LNCAP (cell line): ENCODE data around the gene TEKT1.

Experiments
- TF ChIP-seq, protein P1 (sequence below): fragments of 450-650 bp; IDR thresholded peaks from 2 replicates; pipeline ENCODE4 v1.5.1; 2017; ENCODE audit warnings: mild to moderate bottlenecking

The TEKT1 gene

DNA sequence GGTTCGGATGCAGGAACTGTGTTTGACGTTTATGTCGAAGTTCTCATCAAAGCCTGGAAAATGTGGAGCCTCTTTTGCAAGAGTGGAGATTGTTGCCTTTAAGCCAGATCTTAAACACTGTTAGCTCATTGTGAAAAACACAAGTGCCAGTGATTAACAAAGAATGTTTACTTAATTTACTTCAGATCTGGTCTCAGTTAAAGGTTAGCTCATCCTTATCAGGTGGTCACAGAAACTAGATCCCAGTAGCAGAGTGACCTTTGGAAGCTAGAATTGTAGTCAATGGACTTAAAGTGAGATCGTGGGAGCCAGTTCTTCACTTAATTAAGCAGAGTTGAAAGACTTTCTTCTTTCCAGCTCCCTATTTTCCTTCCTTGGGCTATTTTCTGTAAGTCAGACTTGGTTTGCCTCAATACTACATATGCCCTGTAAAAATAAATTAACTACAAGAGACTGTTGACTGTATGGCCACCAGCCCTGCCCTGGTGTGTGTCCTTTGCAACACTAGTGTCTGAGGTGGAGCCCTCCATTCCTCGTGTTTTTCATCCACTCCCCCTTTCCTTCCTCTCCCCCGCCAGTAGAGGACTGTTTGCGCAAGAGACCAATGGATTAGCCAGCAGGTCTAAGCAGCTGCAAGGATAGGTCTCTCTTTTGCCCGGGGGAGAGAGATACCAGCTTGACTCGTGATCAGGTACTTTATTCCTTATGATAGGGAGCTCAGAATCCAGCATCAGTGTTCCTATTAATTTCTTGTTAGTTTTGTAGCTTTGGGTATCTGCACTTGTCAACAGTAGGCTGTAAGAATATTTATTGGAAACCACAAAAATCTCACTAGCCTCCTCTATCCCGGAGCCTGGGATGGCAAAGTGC, 35.3 kb downstream of the TEKT1 start:
- TF ChIP-seq, protein P1, sequence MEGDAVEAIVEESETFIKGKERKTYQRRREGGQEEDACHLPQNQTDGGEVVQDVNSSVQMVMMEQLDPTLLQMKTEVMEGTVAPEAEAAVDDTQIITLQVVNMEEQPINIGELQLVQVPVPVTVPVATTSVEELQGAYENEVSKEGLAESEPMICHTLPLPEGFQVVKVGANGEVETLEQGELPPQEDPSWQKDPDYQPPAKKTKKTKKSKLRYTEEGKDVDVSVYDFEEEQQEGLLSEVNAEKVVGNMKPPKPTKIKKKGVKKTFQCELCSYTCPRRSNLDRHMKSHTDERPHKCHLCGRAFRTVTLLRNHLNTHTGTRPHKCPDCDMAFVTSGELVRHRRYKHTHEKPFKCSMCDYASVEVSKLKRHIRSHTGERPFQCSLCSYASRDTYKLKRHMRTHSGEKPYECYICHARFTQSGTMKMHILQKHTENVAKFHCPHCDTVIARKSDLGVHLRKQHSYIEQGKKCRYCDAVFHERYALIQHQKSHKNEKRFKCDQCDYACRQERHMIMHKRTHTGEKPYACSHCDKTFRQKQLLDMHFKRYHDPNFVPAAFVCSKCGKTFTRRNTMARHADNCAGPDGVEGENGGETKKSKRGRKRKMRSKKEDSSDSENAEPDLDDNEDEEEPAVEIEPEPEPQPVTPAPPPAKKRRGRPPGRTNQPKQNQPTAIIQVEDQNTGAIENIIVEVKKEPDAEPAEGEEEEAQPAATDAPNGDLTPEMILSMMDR: no peak

DNA sequence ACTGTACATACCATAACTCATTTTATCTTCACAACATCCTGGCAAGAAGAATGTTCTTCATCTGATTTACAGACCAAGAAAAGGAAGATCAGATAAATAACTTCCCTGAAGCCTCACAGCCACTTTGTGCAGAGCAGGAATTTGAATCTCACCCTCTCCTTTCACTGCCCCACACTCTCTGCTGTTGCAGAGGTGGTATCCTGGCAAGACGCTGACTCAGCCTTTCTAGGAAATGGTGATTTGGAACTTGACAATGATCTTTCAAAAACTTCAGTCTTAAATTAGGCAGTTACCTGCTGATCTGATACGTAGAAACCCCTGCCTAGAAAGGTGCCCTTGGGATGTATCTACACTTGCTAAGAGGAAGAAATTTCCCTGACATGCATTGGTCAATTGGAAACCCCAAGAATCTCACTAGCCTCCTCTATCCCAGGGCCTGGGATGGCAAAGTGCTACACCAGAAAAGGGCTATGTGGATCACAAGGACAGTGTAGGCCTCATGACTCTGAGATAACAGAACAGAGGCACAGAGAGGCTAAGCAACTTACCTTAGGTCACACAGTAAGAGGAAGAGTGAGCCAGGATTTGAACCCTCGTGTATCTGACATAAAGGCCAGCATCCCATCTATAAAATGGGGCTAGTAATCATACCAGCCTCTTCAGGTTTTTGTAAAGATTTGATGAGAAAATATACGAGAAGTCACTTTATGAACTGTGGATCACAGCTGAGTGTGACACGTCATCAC, 37.6 kb downstream of the TEKT1 start:
- TF ChIP-seq, protein P1: no peak

DNA sequence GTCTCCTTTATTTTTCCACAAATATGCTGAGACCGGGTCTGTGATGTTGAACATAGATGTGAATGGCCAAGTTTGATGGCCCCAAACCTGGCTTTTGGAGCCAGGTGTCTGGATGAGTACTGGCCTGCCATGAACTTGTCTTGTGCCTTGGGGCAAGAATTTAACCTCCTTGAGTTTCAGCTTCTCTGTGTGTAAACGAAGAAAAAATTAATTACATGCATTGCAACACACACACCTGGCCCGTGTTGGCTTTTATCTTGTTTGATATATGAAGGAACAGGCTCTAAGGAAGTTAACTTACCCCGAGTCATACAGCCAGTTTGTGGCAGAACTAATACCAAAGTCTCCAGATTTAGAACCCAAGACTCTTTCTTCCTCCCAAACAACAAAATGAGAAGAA, 42.4 kb downstream of the TEKT1 start:
- TF ChIP-seq, protein P1: no peak

DNA sequence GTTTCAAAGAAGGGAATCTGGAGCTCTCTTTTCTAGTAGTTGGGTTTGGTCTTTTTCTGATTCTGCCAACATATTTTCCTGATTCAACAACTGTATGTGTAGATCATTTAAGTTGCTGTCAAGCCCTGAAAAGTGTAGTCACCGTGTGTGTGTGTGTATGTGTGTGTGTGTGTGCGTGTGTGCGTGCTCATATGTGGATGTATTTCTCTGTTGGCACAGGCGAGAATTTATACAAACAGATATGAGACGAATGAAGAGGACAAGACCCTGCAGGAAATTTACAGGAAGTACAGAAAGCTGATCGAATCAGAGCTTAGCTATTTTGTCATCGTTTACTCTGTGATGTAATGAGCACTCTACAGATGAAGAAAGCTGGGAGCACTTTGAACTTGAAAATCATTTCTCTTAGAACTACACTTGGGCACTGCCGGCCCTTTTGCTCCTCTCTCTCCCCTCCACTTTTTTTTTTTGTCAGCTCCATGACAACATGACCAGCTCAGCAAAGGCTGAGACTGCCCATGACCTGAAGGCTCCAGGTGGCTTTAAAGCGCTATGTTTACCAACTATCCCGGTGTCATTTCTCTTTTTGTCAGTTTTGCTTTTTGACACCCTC, 44.3 kb downstream of the TEKT1 start:
- TF ChIP-seq, protein P1: no peak

DNA sequence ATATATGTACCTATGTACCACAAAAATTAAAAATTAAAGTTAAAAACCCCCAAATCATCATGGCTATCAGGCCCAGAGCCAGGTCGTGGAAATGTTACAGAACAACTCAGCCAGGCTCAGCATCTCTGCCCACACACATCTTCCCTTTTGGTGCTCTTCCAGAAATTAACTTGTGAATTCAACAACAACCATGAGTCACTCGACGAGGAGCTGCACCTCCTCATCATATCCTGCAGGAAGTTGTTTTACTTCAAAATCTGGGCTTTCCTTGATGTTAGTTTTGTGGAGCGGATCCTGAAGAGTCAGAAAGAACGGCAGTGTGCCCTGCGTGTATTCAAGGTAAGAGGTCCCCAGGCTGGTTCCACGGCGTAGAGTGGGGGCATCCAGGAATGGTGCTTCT, 44.9 kb downstream of the TEKT1 start:
- TF ChIP-seq, protein P1: no peak

DNA sequence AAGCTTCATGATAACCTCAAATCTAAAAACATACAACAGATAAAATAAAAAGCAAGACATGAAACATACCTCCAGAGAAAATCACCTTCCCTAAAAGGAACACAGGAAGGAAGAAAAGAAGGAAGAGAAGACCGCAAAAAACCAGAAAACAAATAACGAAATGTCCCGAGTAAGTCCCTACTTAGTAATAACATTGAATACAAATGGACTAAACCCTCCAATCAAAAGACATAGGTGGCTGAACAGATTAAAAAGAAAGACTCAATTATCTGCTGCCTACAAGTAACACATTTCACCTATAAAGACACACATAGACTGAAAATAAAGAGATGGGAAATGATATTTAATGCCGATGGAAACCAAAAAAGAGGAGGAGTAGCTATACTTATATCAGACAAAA, 49.3 kb downstream of the TEKT1 start:
- TF ChIP-seq, protein P1: no peak

DNA sequence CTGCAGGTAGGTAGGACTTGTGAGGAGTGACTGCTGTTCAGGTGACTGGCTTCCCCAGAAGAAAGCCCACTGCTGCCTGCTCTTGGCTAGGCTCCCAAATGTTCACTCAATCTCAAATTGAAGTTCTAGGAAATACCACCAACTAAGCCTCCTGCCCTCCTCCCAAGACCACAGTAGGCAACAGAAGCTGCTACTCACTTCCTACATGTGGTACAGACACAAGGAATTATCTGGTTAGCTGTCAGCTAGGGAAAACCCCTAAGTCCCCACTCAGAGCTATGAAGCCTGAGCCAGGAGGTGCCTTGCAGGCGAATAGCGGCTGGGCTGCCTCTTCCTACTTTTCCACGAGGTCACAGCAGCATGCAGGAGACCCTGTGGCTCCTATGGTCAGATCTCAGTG, 50.6 kb downstream of the TEKT1 start:
- TF ChIP-seq, protein P1: no peak
